HepG2 (cell line): ENCODE results near the gene CNP. TPM values are rescaled to one million over a fixed set of nuclear protein-coding genes. Genes with fewer than 3 reads are reported as not detected.

ENCODE experiments used
- ATAC-seq: fragments of 200-7000 bp; cut with Tn5 transposase; 3 replicates; pipeline ENCODE4 v1.9.1; 2020; ENCODE audit warnings: mild to moderate bottlenecking, moderate library complexity
- BruUV-seq: library from RNA; stranded (reverse); fragments of 400-500 nt; replicated peaks from 2 replicates; lab custom pipeline; 2021; lab: Mats Ljungman, UMichigan
- CTCF ChIA-PET: fragments of 300-600 bp; formaldehyde crosslinking; extraction: SDS; loops from one replicate; lab custom pipeline; 2021; ENCODE audit warnings: low total read pairs, inconsistent platforms, low intra/inter-chr PET ratio; lab: Yijun Ruan, JAX
- POLR2A ChIA-PET: fragments of 350-600 bp; sonication (Branson Sonifier 250); formaldehyde crosslinking; loops from one replicate; lab custom pipeline; 2020; ENCODE audit warnings: antibody characterized with exemption, inconsistent platforms; lab: Yijun Ruan, JAX
- DNase-seq: peaks from one replicate; pipeline ENCODE4 v3.0.0-alpha.2; 2015; ENCODE audit warnings: low spot score
- FAIRE-seq: peaks from 3 replicates; lab custom pipeline; 2011; peaks lifted over from hg19 to GRCh38; lab: Jason Lieb, UNC
- H2AFZ ChIP-seq: one replicate; pipeline ENCODE4 v1.6.1; 2011; ENCODE audit warnings: low read length, inconsistent platforms
- H3K27ac ChIP-seq: fragments of 300-600 bp; 3 replicates; pipeline ENCODE4 v1.8.0; 2011; ENCODE audit warnings: mixed run types, mild to moderate bottlenecking, mixed read lengths, low read length, inconsistent platforms; ENCODE audit not compliant: insufficient read depth; ENCODE audit errors: extremely low read length
- H3K27me3 ChIP-seq, 2 experiments: fragments of 200-600 bp in 1 of 2; 2 replicates in 1 of 2; 3 replicates in 1 of 2; pipeline versions ENCODE4 v1.6.0 to v1.8.0; 2011; ENCODE audit warnings: low read length in 2 of 2, mild to moderate bottlenecking in 2 of 2, moderate library complexity in 2 of 2, inconsistent platforms in 1 of 2; ENCODE audit not compliant: insufficient read depth in 2 of 2, control insufficient read depth in 1 of 2
- H3K36me3 ChIP-seq, 2 experiments: fragments of 200-600 bp in 1 of 2; replicated peaks in 1 of 2; 2 replicates in 1 of 2; 3 replicates in 1 of 2; pipeline versions ENCODE4 v1.5.1 to v1.8.0; 2011; ENCODE audit warnings: low read length in 2 of 2, inconsistent platforms in 1 of 2; ENCODE audit not compliant: insufficient read depth in 2 of 2, control insufficient read depth in 1 of 2
- H3K4me1 ChIP-seq: 2 replicates; pipeline ENCODE4 v1.5.1; 2012; ENCODE audit warnings: low read length, inconsistent platforms; ENCODE audit not compliant: insufficient read depth
- H3K4me2 ChIP-seq: 2 replicates; pipeline ENCODE4 v1.6.0; 2011; ENCODE audit warnings: low read depth, low read length, inconsistent platforms
- H3K4me3 ChIP-seq, 3 experiments: fragments of 200-600 bp in 1 of 3; sonication (generic), shearing (Covaris generic) in 1 of 3; replicated peaks in 1 of 3; 2 replicates each; pipeline ENCODE4 v1.5.1; 2011 to 2016; ENCODE audit warnings: low read length in 3 of 3, inconsistent platforms in 2 of 3, low read depth in 2 of 3, mild to moderate bottlenecking in 2 of 3, control low read depth in 1 of 3, mixed read lengths in 1 of 3; ENCODE audit not compliant: insufficient read depth in 1 of 3
- H3K79me2 ChIP-seq: one replicate; pipeline ENCODE4 v1.6.1; 2011; ENCODE audit warnings: low read length, inconsistent platforms; ENCODE audit not compliant: insufficient read depth
- H3K9ac ChIP-seq: 2 replicates; pipeline ENCODE4 v1.6.0; 2011; ENCODE audit warnings: mild to moderate bottlenecking, low read depth, low read length, inconsistent platforms; ENCODE audit not compliant: insufficient read depth
- H3K9me3 ChIP-seq: 2 replicates; pipeline ENCODE4 v1.5.1; 2012; ENCODE audit warnings: mild to moderate bottlenecking, low read length
- H4K20me1 ChIP-seq: 2 replicates; pipeline ENCODE4 v1.6.0; 2011; ENCODE audit warnings: inconsistent platforms, mild to moderate bottlenecking, low read length, moderate library complexity; ENCODE audit not compliant: insufficient read depth
- FIP1L1 ChIP-seq: fragments of 200-400 bp; formaldehyde crosslinking; IDR thresholded peaks from 2 replicates; pipeline ENCODE4 v1.6.1; 2018; ENCODE audit warnings: low read depth, mild to moderate bottlenecking, low read length, moderate library complexity, borderline replicate concordance; ENCODE audit not compliant: insufficient read depth
- ZNF138 ChIP-seq: sonication (generic); formaldehyde crosslinking; IDR thresholded peaks from 2 replicates; pipeline ENCODE4 v1.5.0; 2020; ENCODE audit warnings: mild to moderate bottlenecking, low read depth, missing genetic modification reagents
- ZNF280B ChIP-seq: sonication (generic); formaldehyde crosslinking; IDR thresholded peaks from 2 replicates; pipeline ENCODE4 v1.5.0; 2020; ENCODE audit warnings: missing genetic modification reagents, mild to moderate bottlenecking, borderline replicate concordance
- ZNF687 ChIP-seq: sonication (generic); formaldehyde crosslinking; IDR thresholded peaks from 2 replicates; pipeline ENCODE4 v1.5.1; 2020; ENCODE audit warnings: mild to moderate bottlenecking, missing genetic modification reagents, moderate library complexity
- WGBS: methylation state at CpG from one replicate; pipeline ENCODE4 v1.1.6; 2017; ENCODE audit warnings: low lambda C conversion rate; 5-methylcytosine and 5-hydroxymethylcytosine counted together
- in situ Hi-C: cut with HindIII; loops from 2 replicates; pipeline ENCODE4 v1.10.0; 2017; ENCODE audit warnings: low pct_unique_long_range_greater_than_20kb; ENCODE audit not compliant: extremely low pct_ligation_motif_present
- intact Hi-C: fragments of 100-400 bp; cut with micrococcal nuclease; formaldehyde crosslinking; loops from one replicate; pipeline ENCODE4 v1.10.0; 2022; ENCODE audit not compliant: unreplicated experiment
- polyA plus RNA-seq, 8 experiments: library from polyadenylated mRNA; depleted of rRNA in 3 of 8; stranded (reverse) in 7 of 8; unstranded in 1 of 8; fragments of >200 nt; fragmentation: Illumina TruSeq in 4 of 8; extraction: Trizol in 4 of 8; gene quantifications; 2 replicates each; pipeline versions ENCODE4 v1.2.1 to v1.2.3, GENCODE V29; 2011 to 2016; ENCODE audit warnings: low read depth in 4 of 8, missing spikeins in 1 of 8, mixed read lengths in 1 of 8; ENCODE audit not compliant: insufficient read depth in 1 of 8
- total RNA-seq, 5 experiments: library from RNA; depleted of rRNA; stranded (reverse); fragments of >200 nt; fragmentation: Illumina TruSeq; extraction: Trizol; gene quantifications; 2 replicates each; pipeline ENCODE4 v1.2.3, GENCODE V29; 2016; ENCODE audit warnings: low read depth in 1 of 5
- TF ChIP-seq, protein P1 (sequence below): sonication (generic); formaldehyde crosslinking; IDR thresholded peaks from 2 replicates; pipeline ENCODE4 v1.4.0; 2020; ENCODE audit warnings: low read depth, mild to moderate bottlenecking, missing genetic modification reagents

CNP gene
- total and polyA plus RNA-seq, 2 of the 13 experiments (the other 11 are each of a cell fraction or from before 2014, with no cell fraction given): 97.2 to 161 TPM

- Histone ChIP-seq H3K27ac (no peak overlapping the region), H3K27me3 (no peaks in the 10 kb centered on the region), H3K4me3 (no peak overlapping the region), H3K4me1 (peaks cover 38% of the 10 kb centered on the region), H2AFZ (no peak overlapping the region), H4K20me1 (no peaks in the 10 kb centered on the region), H3K79me2 (no peaks in the 10 kb centered on the region), H3K4me2 (no peak overlapping the region), H3K9me3 (no peaks in the 10 kb centered on the region), H3K9ac (no peak overlapping the region), H3K36me3 (no peaks in the 10 kb centered on the region)
- intact Hi-C loops (no loop called here), in situ Hi-C loops (no loop called here)
- no TSS peak for BruUV-seq
- no peak for FAIRE-seq
- no peak for DNase-seq
- no peak for ATAC-seq
- ChIA-PET POLR2A (interaction anchor here (2.0 to 2.5 kb wide), 3 partner anchors 8 to 21 kb away, joined by 7 to 11 read pairs (median 10); partner anchors contain the start of genes ACLY and ODAD4), CTCF (no interaction called here)
- WGBS: 84% methylated on average over 16 of the region's 19 CpGs
- no peak for TF ChIP-seq ZNF280B (CRISPR knock-in tag)
- peak; percentile 18; the same call in 1 of the 2 replicates for TF ChIP-seq ZNF687 (CRISPR knock-in tag)
- TF ChIP-seq, protein P1, sequence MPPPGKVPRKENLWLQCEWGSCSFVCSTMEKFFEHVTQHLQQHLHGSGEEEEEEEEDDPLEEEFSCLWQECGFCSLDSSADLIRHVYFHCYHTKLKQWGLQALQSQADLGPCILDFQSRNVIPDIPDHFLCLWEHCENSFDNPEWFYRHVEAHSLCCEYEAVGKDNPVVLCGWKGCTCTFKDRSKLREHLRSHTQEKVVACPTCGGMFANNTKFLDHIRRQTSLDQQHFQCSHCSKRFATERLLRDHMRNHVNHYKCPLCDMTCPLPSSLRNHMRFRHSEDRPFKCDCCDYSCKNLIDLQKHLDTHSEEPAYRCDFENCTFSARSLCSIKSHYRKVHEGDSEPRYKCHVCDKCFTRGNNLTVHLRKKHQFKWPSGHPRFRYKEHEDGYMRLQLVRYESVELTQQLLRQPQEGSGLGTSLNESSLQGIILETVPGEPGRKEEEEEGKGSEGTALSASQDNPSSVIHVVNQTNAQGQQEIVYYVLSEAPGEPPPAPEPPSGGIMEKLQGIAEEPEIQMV (CRISPR knock-in tag): no peak
- TF ChIP-seq FIP1L1: no peak
- TF ChIP-seq ZNF138: no peak
These were observed 28.3 kb upstream of the CNP start for GRCh38 chr17:41937970-41938954.
